ENCODE measurements around the gene CLTC.

- TF ChIP-seq CTCF (conservative IDR thresholded peaks at IDR 0.05; ENCODE audit: low read length), result no peak
- no peak for TF ChIP-seq EZH2phosphoT487 (IDR thresholded peaks at IDR 0.05; ENCODE audit: borderline replicate concordance, low read depth, low read length)
Measured at GRCh38 chr17:59678918-59679317, 59.2 kb downstream of the CLTC start.
